IMR-90 (cell line): ENCODE data around the gene KCNT2.

Experiments used
- CTCF ChIP-seq: conservative IDR thresholded peaks from 2 replicates; pipeline ENCODE4 v1.5.1; 2012; ENCODE audit warnings: mild to moderate bottlenecking, low read depth, low read length, improper control_type of control experiment
- MXI1 ChIP-seq: IDR thresholded peaks from 2 replicates; pipeline ENCODE4 v1.6.1; 2012; ENCODE audit warnings: low read depth, mild to moderate bottlenecking, low read length, moderate library complexity, borderline replicate concordance

- TF ChIP-seq MXI1 (no peak), CTCF (peak; percentile 50)
These were observed 235.2 kb downstream of the KCNT2 start for GRCh38 chr1:196372896-196373536.
